H9 (cell line): ENCODE data around the gene DUSP16. TPM values are rescaled to one million over a fixed set of nuclear protein-coding genes. Genes with fewer than 3 reads are reported as not detected.

Experiments used
- DNase-seq: peaks from one replicate; pipeline ENCODE4 v3.0.0-alpha.2; 2017
- H2AFZ ChIP-seq: one replicate; pipeline ENCODE4 v1.6.1; 2013; ENCODE audit warnings: mild to moderate bottlenecking, low read length, control low read depth, moderate library complexity
- H2AK5ac ChIP-seq: 2 replicates; pipeline ENCODE4 v1.6.1; 2013; ENCODE audit warnings: low read length, control low read depth, mixed read lengths; ENCODE audit not compliant: insufficient read length
- H2BK120ac ChIP-seq: one replicate; pipeline ENCODE4 v1.6.1; 2013; ENCODE audit warnings: low read depth, mild to moderate bottlenecking, low read length, control low read depth, inconsistent platforms; ENCODE audit not compliant: poor library complexity, severe bottlenecking
- H2BK12ac ChIP-seq: 2 replicates; pipeline ENCODE4 v1.6.1; 2013; ENCODE audit warnings: low read length, control low read depth, mixed read lengths, low read depth; ENCODE audit not compliant: insufficient read length
- H2BK15ac ChIP-seq: 2 replicates; pipeline ENCODE4 v1.6.1; 2013; ENCODE audit warnings: low read depth, low read length, control low read depth
- H2BK20ac ChIP-seq: one replicate; pipeline ENCODE4 v1.6.1; 2013; ENCODE audit warnings: low read depth, mild to moderate bottlenecking, low read length, control low read depth, inconsistent platforms; ENCODE audit not compliant: poor library complexity, severe bottlenecking
- H2BK5ac ChIP-seq: 2 replicates; pipeline ENCODE4 v1.6.1; 2013; ENCODE audit warnings: low read length, control low read depth, mixed read lengths; ENCODE audit not compliant: insufficient read length
- H3K14ac ChIP-seq: 2 replicates; pipeline ENCODE4 v1.6.1; 2013; ENCODE audit warnings: low read length, control low read depth; ENCODE audit not compliant: insufficient read depth
- H3K18ac ChIP-seq: 2 replicates; pipeline ENCODE4 v1.6.1; 2013; ENCODE audit warnings: low read depth, mild to moderate bottlenecking, mixed read lengths, low read length, control low read depth; ENCODE audit not compliant: insufficient read length
- H3K23ac ChIP-seq: 2 replicates; pipeline ENCODE4 v1.6.1; 2013; ENCODE audit warnings: low read length, control low read depth, mixed read lengths, low read depth; ENCODE audit not compliant: insufficient read length
- H3K23me2 ChIP-seq: 2 replicates; pipeline ENCODE4 v1.6.1; 2013; ENCODE audit warnings: low read depth, mild to moderate bottlenecking, mixed read lengths, low read length, control low read depth; ENCODE audit not compliant: insufficient read length, poor library complexity, severe bottlenecking
- H3K27ac ChIP-seq: 2 replicates; pipeline ENCODE4 v1.5.1; 2013; ENCODE audit warnings: low read length, control low read depth, mixed read lengths, low read depth; ENCODE audit not compliant: insufficient read length
- H3K27me3 ChIP-seq: 2 replicates; pipeline ENCODE4 v1.6.1; 2013; ENCODE audit warnings: low read length, control low read depth, inconsistent platforms; ENCODE audit not compliant: insufficient read depth
- H3K4ac ChIP-seq: 2 replicates; pipeline ENCODE4 v1.6.1; 2013; ENCODE audit warnings: low read depth, mild to moderate bottlenecking, control low read depth, inconsistent platforms, low read length, moderate library complexity
- H3K4me1 ChIP-seq: 2 replicates; pipeline ENCODE4 v1.6.1; 2013; ENCODE audit warnings: low read length, control low read depth, inconsistent platforms; ENCODE audit not compliant: insufficient read depth
- H3K4me2 ChIP-seq: 2 replicates; pipeline ENCODE4 v1.6.1; 2013; ENCODE audit warnings: low read length, control low read depth, mixed read lengths; ENCODE audit not compliant: insufficient read length, insufficient read depth
- H3K56ac ChIP-seq: 2 replicates; pipeline ENCODE4 v1.6.1; 2013; ENCODE audit warnings: low read depth, mild to moderate bottlenecking, mixed read lengths, low read length, control low read depth; ENCODE audit not compliant: insufficient read length
- H3K79me1 ChIP-seq: 2 replicates; pipeline ENCODE4 v1.6.1; 2013; ENCODE audit warnings: low read depth, mild to moderate bottlenecking, moderate library complexity, low read length, control low read depth, inconsistent platforms; ENCODE audit not compliant: insufficient read depth, poor library complexity, severe bottlenecking
- H3K79me2 ChIP-seq: 2 replicates; pipeline ENCODE4 v1.6.1; 2013; ENCODE audit warnings: low read length, control low read depth, inconsistent platforms; ENCODE audit not compliant: insufficient read depth
- H3K9ac ChIP-seq: 2 replicates; pipeline ENCODE4 v1.6.1; 2013; ENCODE audit warnings: low read length, control low read depth, mixed read lengths; ENCODE audit not compliant: insufficient read length; ENCODE audit errors: extremely low read depth
- H3K9me3 ChIP-seq: one replicate; pipeline ENCODE4 v1.6.1; 2013; ENCODE audit warnings: low read depth, low read length, inconsistent platforms; ENCODE audit not compliant: control insufficient read depth
- H3T11ph ChIP-seq: one replicate; pipeline ENCODE4 v1.6.1; 2013; ENCODE audit warnings: mild to moderate bottlenecking, low read length, control low read depth, inconsistent platforms
- H4K20me1 ChIP-seq: one replicate; pipeline ENCODE4 v1.6.1; 2013; ENCODE audit not compliant: control insufficient read depth, insufficient read length, insufficient read depth
- H4K5ac ChIP-seq: 2 replicates; pipeline ENCODE4 v1.6.1; 2013; ENCODE audit warnings: low read depth, mild to moderate bottlenecking, mixed read lengths, low read length, control low read depth; ENCODE audit not compliant: insufficient read length
- H4K8ac ChIP-seq: replicated peaks from 2 replicates; pipeline ENCODE4 v1.6.1; 2013; ENCODE audit warnings: low read length, control low read depth, mixed read lengths, low read depth; ENCODE audit not compliant: insufficient read length
- H4K91ac ChIP-seq: 2 replicates; pipeline ENCODE4 v1.6.1; 2013; ENCODE audit warnings: low read depth, mild to moderate bottlenecking, moderate library complexity, mixed read lengths, low read length, control low read depth; ENCODE audit not compliant: insufficient read length
- H3K27ac Mint-ChIP-seq, 3 experiments: 2 replicates in 2 of 3; 3 replicates in 1 of 3; pipeline ENCODE4 v1.8.0; 2020 to 2021; ENCODE audit warnings: mixed read lengths in 3 of 3, mild to moderate bottlenecking in 1 of 3, moderate library complexity in 1 of 3
- H3K27me3 Mint-ChIP-seq: 2 replicates; pipeline ENCODE4 v1.8.0; 2021; ENCODE audit warnings: low read depth, mild to moderate bottlenecking, moderate library complexity, mixed read lengths
- H3K36me3 Mint-ChIP-seq, 3 experiments: 2 replicates in 2 of 3; 3 replicates in 1 of 3; pipeline ENCODE4 v1.8.0; 2020 to 2021; ENCODE audit warnings: low read depth in 3 of 3, mixed read lengths in 3 of 3; ENCODE audit not compliant: insufficient read depth in 1 of 3
- H3K4me1 Mint-ChIP-seq, 2 experiments: 2 replicates each; pipeline ENCODE4 v1.8.0; 2020; ENCODE audit warnings: mixed read lengths in 2 of 2
- H3K4me3 Mint-ChIP-seq, 2 experiments: 2 replicates in 1 of 2; 3 replicates in 1 of 2; pipeline ENCODE4 v1.8.0; 2020 to 2021; ENCODE audit warnings: mild to moderate bottlenecking in 2 of 2, mixed read lengths in 2 of 2, moderate library complexity in 1 of 2
- H3K9me3 Mint-ChIP-seq, 2 experiments: 2 replicates in 1 of 2; 3 replicates in 1 of 2; pipeline ENCODE4 v1.8.0; 2020; ENCODE audit warnings: mild to moderate bottlenecking in 2 of 2, mixed read lengths in 2 of 2, moderate library complexity in 1 of 2
- WGBS: extraction: QIAGEN DNeasy Blood & Tissue Kit; methylation state at CpG from one replicate; pipeline ENCODE4 v1.1.7; 2013; ENCODE audit warnings: missing lambda C conversion rate, low lambda C conversion rate, mixed read lengths; ENCODE audit not compliant: insufficient read length; ENCODE audit errors: extremely low coverage; 5-methylcytosine and 5-hydroxymethylcytosine counted together
- total RNA-seq: library from RNA; stranded (reverse); gene quantifications from 2 replicates; pipeline ENCODE4 v1.2.1, GENCODE V29; 2021
- TF ChIP-seq, protein P1 (sequence below): fragments of 200-600 bp; sonication (generic); conservative IDR thresholded peaks from 3 replicates; pipeline ENCODE4 v1.8.0; 2021; ENCODE audit warnings: antibody characterized with exemption, mild to moderate bottlenecking

DUSP16 gene
- total RNA-seq, 1 experiment from 2014 or later = 64.0 TPM

DNA sequence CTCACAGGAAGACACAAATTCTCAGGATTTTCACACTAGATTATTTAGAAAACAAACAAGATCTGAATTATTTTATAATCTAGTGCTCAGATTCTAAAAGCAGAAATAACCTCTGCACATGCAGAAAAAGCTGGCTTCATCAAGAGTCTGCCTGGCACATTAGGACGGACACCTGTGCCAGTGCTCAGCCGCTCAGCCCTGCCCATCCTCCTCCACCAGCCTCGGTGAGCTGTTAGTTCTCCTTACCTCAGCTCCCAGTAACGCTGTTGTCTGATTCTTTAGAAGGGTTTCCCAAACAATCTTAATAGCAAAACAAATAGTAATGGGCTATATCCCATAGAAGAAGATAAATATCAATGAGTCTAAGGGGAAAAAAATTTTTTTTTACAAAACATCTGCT lies 27.7 kb downstream of the DUSP16 start:
- no peak overlapping the region for H3K23ac ChIP-seq
- no peak overlapping the region for H3K14ac ChIP-seq
- no peak for DNase-seq
- H2BK20ac ChIP-seq = no peak overlapping the region
- no peak overlapping the region for H2BK120ac ChIP-seq
- no CpG with 5 or more reads among the region's 4 CpGs for WGBS
- no peak overlapping the region for H3K56ac ChIP-seq
- Mint-ChIP-seq H3K4me3 (no peak overlapping the region), H3K27me3 (no peaks in the 10 kb centered on the region), H3K27ac (peak overlapping the region in 1 of 3 experiments; percentile 60; a peak in 1 of 7 replicates), H3K36me3 (peaks cover 0 to 13% (median 6%) of the 10 kb centered on the region in 3 experiments; a peak in 5 of 7 replicates), H3K4me1 (peaks cover 25 to 31% of the 10 kb centered on the region in 2 experiments), H3K9me3 (no peaks in the 10 kb centered on the region)
- no peak overlapping the region for H2BK15ac ChIP-seq
- no peak overlapping the region for H3K9ac ChIP-seq
- H3K9me3 ChIP-seq = no peaks in the 10 kb centered on the region
- H3T11ph ChIP-seq = no peak overlapping the region
- TF ChIP-seq, protein P1, sequence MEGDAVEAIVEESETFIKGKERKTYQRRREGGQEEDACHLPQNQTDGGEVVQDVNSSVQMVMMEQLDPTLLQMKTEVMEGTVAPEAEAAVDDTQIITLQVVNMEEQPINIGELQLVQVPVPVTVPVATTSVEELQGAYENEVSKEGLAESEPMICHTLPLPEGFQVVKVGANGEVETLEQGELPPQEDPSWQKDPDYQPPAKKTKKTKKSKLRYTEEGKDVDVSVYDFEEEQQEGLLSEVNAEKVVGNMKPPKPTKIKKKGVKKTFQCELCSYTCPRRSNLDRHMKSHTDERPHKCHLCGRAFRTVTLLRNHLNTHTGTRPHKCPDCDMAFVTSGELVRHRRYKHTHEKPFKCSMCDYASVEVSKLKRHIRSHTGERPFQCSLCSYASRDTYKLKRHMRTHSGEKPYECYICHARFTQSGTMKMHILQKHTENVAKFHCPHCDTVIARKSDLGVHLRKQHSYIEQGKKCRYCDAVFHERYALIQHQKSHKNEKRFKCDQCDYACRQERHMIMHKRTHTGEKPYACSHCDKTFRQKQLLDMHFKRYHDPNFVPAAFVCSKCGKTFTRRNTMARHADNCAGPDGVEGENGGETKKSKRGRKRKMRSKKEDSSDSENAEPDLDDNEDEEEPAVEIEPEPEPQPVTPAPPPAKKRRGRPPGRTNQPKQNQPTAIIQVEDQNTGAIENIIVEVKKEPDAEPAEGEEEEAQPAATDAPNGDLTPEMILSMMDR = no peak
- H4K20me1 ChIP-seq = no peaks in the 10 kb centered on the region
- H3K27me3 ChIP-seq = no peaks in the 10 kb centered on the region
- H3K18ac ChIP-seq = no peak overlapping the region
- peaks cover 4% of the 10 kb centered on the region for H3K79me1 ChIP-seq
- H4K91ac ChIP-seq = no peak overlapping the region
- no peak overlapping the region for H4K5ac ChIP-seq
- no peak overlapping the region for H4K8ac ChIP-seq
- H3K23me2 ChIP-seq = no peaks in the 10 kb centered on the region
- H2BK12ac ChIP-seq = no peak overlapping the region
- H2AFZ ChIP-seq = no peak overlapping the region
- H3K4me1 ChIP-seq = no peaks in the 10 kb centered on the region
- H2BK5ac ChIP-seq = no peak overlapping the region
- no peak overlapping the region for H3K27ac ChIP-seq
- no peaks in the 10 kb centered on the region; the same call in 1 of the 2 replicates for H3K79me2 ChIP-seq
- no peak overlapping the region for H3K4ac ChIP-seq
- H3K4me2 ChIP-seq = no peak overlapping the region
- H2AK5ac ChIP-seq = no peak overlapping the region
